ENCODE measurements around the gene NSL1.
"Not testable (repeated sequence)": the region's sequence is repeated elsewhere in the genome, so short reads cannot be mapped to it uniquely, and the experiment has no call there.

The NSL1 gene

DNA sequence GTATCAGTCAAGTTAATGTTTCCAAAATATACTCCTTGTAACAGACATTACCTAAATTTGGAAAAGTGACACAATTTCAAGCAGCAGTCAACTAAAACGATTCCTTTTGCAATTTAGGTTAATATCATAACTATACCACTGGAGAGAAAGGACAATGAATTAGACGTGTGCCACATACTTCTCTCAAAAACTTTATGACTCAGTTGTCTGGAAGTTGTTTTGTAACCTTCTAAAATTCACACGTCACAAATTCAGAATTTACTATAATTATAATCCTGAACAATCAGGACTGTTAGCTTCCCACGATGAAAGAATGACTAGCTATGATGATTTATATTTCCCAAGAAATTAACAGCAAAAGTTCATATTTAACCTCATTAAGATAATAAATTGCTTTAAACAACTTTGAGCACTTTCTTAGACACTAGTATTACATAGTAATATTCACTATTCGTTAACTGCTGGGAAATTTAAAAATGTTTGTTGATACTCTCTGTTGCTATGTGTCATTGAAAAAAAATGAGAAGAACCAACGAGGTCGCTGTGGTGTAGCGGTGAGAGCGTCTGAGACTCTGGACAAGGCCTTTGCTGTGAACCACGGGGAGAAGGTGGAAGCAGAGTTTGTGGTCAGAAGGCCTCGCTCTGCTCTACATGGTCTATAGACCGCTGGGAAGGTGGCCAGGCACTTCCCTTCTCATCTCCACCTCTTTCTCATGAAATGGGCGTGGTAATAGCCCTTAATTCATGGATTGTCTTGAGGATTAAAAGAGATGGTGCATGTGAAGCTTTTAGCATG is 64.0 kb downstream of the NSL1 start:
- no peak for DNase-seq (ENCODE audit: low read depth in 1 of 2, low spot score in 1 of 2)

DNA sequence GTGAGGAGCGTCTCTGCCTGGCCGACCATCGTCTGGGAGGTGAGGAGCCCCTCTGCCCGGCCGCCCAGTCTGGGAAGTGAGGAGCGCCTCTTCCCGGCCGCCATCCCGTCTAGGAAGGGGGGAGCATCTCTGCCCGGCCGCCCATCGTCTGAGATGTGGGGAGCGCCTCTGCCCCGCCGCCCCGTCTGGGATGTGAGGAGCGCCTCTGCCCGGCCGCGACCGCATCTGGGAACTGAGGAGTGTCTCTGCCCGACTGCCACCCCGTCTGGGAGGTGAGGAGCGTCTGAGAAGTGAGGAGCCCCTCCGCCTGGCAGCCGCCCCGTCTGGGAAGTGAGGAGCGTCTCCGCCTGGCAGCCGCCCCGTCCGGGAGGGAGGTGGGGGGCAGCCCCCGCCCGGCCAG is 66.9 kb downstream of the NSL1 start:
- in situ Hi-C loops (cut with HindIII; ENCODE audit: low pct_unique_long_range_greater_than_20kb, low sequenced_read_pairs); DNase-seq (ENCODE audit: low read depth in 1 of 2, low spot score in 1 of 2): not testable (repeated sequence)

More for the DNA sequence above, 64.0 kb downstream of the NSL1 start:
- TF ChIP-seq JUND (IDR thresholded peaks at IDR 0.05; ENCODE audit: low read depth), result no peak
- in situ Hi-C loops (cut with HindIII; ENCODE audit: low pct_unique_long_range_greater_than_20kb, low sequenced_read_pairs), result no loop called here

DNA sequence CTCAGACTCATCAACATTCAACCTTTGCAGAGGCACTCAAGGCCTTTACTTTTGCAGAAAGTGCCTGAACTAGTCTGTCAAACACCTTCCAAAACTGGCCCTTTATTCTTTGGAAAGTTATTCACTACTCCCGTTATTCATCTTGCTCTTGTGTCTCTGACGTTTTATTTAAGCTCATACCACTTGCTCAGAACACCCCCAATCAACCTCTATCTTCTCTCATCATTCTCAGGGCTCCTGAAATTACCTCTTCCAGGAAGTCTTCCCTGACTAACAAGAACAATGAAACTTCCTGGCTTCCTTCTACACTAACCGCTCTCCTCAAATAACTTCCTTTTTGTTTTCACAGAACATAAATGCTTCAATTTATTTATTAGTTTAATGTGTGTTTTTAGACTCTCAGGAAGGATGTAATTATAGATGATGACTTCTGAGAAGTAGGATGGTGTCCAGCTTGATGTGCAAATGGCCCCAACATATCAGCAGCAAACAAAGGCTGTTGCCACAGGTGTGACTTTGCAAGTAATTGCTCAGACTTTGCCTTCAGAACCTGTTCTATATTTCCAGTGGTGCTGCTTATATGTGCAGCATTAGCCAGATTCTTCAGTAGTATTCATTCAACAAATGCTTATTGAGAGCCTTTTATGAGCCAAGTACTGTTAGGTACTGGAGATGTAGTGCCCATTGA is 69.2 kb downstream of the NSL1 start:
- in situ Hi-C loops (cut with HindIII; ENCODE audit: low pct_unique_long_range_greater_than_20kb, low sequenced_read_pairs), result no loop called here
- DNase-seq (ENCODE audit: low read depth in 1 of 2, low spot score in 1 of 2), result peak in 1 of 2 experiments; percentile 5
- TF ChIP-seq JUND (IDR thresholded peaks at IDR 0.05; ENCODE audit: low read depth), result no peak

DNA sequence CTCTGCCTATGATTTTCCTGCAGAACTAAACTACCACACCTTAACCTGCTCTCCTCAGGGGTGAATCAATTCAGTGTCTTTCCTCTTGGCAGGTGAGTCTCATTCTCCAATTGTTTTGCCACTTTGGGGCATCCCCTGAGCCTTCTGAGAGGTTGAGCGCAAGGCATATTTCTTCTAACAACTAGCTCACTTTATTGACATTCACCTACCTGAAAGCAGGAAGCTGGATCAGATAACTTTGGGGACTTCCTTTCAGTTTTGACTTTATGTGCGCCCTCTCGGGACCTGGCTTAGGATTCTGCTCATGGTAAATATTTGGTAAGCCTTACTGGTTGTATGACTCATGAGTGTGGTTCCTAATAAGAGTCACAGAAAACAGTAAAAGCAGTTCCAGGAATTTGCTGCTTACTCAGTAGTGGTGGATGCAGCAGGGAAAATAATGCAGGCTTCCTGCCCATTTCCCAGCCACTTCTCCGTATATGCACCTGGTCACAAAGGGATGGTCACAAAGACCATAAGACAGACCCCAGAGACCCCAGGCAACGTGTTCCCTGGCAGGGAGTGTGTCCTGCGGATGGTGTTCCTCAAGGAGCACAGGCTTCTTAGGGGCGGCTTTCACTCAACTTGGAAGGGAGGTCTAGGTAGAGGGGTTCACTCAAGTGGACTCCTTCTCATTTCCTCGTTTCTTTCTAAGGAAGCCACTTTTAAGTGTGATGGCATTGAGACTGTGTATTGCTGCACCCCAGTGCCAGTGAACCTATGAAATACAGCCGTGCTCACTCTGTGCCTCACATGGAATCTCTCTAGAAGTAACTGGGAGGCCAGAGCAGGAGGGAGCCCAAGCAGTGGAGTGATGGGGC is 70.0 kb downstream of the NSL1 start:
- in situ Hi-C loops (cut with HindIII; ENCODE audit: low pct_unique_long_range_greater_than_20kb, low sequenced_read_pairs), result no loop called here
- peak; percentile 78 for TF ChIP-seq JUND (IDR thresholded peaks at IDR 0.05; ENCODE audit: low read depth)
- peak; percentile 51 to 91 for DNase-seq (ENCODE audit: low read depth in 1 of 2, low spot score in 1 of 2)

DNA sequence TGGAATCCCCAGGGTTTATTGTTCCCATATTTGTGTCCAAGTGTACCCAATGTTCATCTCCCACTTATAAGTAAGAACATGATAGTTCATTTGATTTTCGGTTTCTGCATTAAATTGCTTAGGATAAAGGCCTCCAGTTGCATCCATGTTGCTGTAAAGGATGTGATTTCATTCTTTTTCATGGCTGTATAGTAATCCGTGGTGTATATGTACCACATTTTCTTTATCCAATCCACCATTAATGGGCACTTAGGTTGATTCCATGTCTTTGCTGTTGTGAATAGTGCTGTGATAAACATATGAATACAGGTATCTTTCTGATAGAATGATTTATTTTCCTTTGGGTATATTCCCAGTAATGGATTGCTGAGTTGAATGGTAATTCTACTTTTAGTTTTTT is 71.9 kb downstream of the NSL1 start:
- TF ChIP-seq JUND (IDR thresholded peaks at IDR 0.05; ENCODE audit: low read depth), result no peak
- in situ Hi-C loops (cut with HindIII; ENCODE audit: low pct_unique_long_range_greater_than_20kb, low sequenced_read_pairs), result no loop called here
- DNase-seq (ENCODE audit: low read depth in 1 of 2, low spot score in 1 of 2), result no peak

DNA sequence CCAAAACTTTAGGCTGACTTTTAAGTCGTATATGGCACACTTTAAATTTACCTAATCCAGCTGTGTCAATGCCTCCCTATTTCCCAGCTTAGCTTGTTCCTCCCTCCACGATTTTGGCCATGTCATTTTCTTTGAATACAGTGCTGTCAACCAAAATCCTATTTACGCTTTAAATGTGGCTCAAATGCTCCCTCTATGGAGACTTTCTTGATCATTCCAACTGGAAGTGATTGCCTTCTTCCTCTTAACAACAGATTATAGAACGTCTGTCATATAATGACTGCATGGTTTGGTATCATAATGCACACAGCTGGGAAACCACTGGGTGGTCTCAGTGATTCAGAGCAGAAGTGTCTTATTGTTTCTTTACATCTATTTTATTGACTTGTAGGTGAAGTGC is 73.1 kb downstream of the NSL1 start:
- DNase-seq (ENCODE audit: low read depth in 1 of 2, low spot score in 1 of 2), result peak in 1 of 2 experiments; percentile 60
- in situ Hi-C loops (cut with HindIII; ENCODE audit: low pct_unique_long_range_greater_than_20kb, low sequenced_read_pairs), result no loop called here
- TF ChIP-seq JUND (IDR thresholded peaks at IDR 0.05; ENCODE audit: low read depth), result no peak

DNA sequence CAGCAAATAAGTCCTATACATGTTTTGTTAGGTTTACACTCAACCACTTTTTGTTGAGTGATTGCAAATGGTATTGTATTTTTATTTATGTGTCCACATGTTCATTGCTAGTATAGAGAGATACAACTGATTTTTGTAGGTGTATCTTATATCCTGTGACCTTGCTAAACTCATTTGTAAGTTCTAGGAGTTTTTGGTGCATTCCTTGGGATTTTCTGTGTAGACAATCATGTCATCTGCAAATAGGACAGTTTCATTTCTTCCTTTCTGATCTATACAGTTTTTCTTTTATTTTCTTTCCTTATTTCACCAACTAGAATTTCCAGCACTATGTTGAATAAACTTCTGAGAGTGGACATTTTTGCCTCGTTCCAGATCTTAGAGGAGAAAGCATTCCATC is 75.4 kb downstream of the NSL1 start:
- no peak for DNase-seq (ENCODE audit: low read depth in 1 of 2, low spot score in 1 of 2)
- in situ Hi-C loops (cut with HindIII; ENCODE audit: low pct_unique_long_range_greater_than_20kb, low sequenced_read_pairs), result no loop called here
- TF ChIP-seq JUND (IDR thresholded peaks at IDR 0.05; ENCODE audit: low read depth), result no peak

DNA sequence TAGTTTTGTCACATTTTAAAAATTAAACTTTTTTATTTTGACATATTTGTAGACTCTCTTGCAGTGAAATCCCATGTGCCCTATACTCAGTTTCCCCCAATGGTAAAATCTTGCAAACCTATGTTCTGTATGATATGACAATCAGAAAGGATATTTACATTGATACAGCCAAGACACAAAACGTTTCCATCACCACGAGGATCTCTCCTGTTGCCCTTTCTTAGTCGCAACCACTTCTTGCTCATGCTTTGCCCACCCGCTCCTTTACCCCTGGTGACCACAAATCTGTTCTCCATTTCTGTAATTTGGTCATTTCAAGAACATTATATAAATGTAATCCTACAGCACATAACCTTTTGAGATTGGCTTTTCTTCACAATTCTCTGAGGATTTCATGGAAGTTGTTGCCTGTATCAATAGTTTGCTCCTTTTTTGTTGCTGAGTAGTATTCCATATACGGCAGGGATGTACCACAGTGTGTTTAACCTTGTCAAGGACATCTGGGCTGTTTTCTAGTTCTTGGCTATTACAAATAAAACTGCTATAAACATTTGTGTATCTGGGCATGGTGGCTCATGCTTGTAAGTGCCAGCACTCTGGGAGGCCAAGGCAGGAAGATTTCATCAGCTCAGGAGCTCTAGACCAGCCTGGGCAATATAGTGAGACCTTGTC is 78.0 kb downstream of the NSL1 start:
- DNase-seq (ENCODE audit: low read depth in 1 of 2, low spot score in 1 of 2), result no peak
- in situ Hi-C loops (cut with HindIII; ENCODE audit: low pct_unique_long_range_greater_than_20kb, low sequenced_read_pairs), result no loop called here
- no peak for TF ChIP-seq JUND (IDR thresholded peaks at IDR 0.05; ENCODE audit: low read depth)

DNA sequence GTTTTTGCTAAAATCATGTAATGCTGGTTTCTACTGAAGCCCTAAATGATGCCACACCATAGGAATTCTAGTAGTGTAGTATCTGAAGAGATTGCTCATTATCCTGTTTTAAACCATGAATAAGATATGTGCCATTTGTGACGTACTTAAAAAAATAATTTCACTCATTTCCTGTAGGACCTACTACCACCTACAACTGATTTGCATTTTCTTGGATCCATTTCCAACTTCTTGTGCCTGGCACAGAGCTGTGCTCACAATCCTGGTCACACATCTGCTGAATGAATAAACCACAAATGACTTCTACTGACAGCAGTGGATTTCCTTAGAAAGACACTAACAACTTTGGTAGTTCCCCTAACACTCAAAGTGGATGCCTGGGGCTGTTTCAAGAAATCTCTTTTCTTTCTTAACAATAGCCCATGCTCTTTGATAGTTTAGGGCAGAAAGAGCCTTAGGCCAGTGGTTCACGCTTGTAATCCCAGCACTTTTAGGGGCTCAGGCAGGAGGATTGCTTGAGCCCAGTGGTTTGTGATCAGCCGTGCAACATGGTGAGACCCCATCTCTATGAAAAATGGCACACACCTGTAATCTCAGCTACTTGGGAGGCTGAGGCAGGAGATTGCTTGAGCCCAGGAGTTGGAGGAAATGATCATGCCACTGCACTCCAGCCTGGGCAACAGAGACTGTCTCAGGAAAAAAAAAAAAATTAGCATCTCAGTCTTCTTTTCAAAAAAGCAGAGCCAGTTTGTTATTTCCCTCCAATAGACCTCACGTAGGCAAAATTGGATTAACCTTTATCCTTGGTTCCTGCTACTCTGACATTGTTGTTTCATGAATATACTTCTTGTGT is 78.9 kb downstream of the NSL1 start:
- DNase-seq (ENCODE audit: low read depth in 1 of 2, low spot score in 1 of 2), result no peak
- in situ Hi-C loops (cut with HindIII; ENCODE audit: low pct_unique_long_range_greater_than_20kb, low sequenced_read_pairs), result no loop called here
- TF ChIP-seq JUND (IDR thresholded peaks at IDR 0.05; ENCODE audit: low read depth), result no peak

DNA sequence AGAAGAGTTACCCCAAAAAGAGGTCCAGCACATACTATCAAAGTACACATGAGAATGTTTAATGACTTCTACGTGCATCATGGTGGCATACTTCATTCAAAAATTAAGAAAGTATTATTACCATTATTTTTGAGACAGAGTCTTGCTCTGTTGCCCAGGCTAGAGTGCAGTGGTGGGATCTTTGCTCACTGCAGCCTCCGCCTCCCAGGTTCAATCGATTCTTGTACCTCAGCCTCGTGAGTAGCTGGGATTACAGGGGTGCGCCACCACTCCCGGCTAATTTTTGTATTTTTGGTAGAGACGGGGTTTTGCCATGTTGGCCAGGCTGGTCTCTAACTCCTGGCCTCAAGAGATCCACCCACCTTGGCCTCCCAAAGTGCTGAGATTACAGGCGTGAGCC is 79.6 kb downstream of the NSL1 start:
- DNase-seq (ENCODE audit: low read depth in 1 of 2, low spot score in 1 of 2); in situ Hi-C loops (cut with HindIII; ENCODE audit: low pct_unique_long_range_greater_than_20kb, low sequenced_read_pairs): not testable (repeated sequence)

DNA sequence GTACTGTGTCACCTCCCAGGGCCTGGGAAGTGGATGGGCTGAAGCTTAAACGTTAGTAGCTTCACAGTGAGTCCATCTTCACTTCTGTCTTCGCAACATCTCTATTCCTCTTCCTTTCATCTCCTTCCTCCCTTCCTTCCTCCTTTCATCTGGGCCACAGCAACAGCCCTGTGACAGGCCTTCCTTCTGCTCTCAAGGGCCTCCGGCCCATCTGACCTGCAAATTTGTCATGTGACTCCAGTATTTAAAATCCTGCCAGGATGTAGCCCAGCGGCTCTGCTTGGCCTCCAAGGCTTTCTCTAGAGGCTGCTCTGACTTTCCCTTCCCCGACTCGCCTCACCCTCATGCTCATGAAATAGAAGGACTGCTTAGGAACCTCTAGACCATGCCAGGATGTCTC is 81.0 kb downstream of the NSL1 start:
- in situ Hi-C loops (cut with HindIII; ENCODE audit: low pct_unique_long_range_greater_than_20kb, low sequenced_read_pairs), result no loop called here
- no peak for TF ChIP-seq JUND (IDR thresholded peaks at IDR 0.05; ENCODE audit: low read depth)
- DNase-seq (ENCODE audit: low read depth in 1 of 2, low spot score in 1 of 2), result no peak
